ENCODE results near the gene FOXA3. TPM values are rescaled to one million over a fixed set of nuclear protein-coding genes. Genes with fewer than 3 reads are reported as not detected.

FOXA3 gene
- total and polyA plus RNA-seq, 2 experiments from 2014 or later: 1.6 to 1.9 TPM

GRCh38 chr19:45852145-45852750, 11.9 kb upstream of the FOXA3 start:
- H3K4me1 ChIP-seq (ENCODE audit: low read depth): no peaks in the 10 kb centered on the region
- H3K9me3 ChIP-seq (ENCODE audit: low read depth): no peaks in the 10 kb centered on the region
- DNase-seq (ENCODE audit: low read depth in 1 of 2, low spot score in 1 of 2): no peak
- peaks cover 41% of the 10 kb centered on the region for H3K36me3 ChIP-seq
- no peak for TF ChIP-seq CTCF (IDR thresholded peaks at IDR 0.05; ENCODE audit: low read depth, low read length)
- H3K27me3 ChIP-seq: no peaks in the 10 kb centered on the region
- no peak overlapping the region for H3K27ac ChIP-seq
- H3K4me3 ChIP-seq: no peak overlapping the region

- no peak for TF ChIP-seq CTCF (IDR thresholded peaks at IDR 0.05; ENCODE audit: low read depth, low read length)
- H3K4me1 ChIP-seq (ENCODE audit: low read depth): no peaks in the 10 kb centered on the region
- H3K27ac ChIP-seq: no peak overlapping the region
- H3K4me3 ChIP-seq: no peak overlapping the region
- H3K9me3 ChIP-seq (ENCODE audit: low read depth): no peaks in the 10 kb centered on the region
- H3K27me3 ChIP-seq: no peaks in the 10 kb centered on the region
- H3K36me3 ChIP-seq: peaks cover 33% of the 10 kb centered on the region
- no peak for DNase-seq (ENCODE audit: low read depth in 1 of 2, low spot score in 1 of 2)
These were observed 11.1 kb upstream of the FOXA3 start for GRCh38 chr19:45852983-45853382.

GRCh38 chr19:45854167-45854778, 9.9 kb upstream of the FOXA3 start:
- DNase-seq (ENCODE audit: low read depth in 1 of 2, low spot score in 1 of 2): no peak
- H3K36me3 ChIP-seq: peaks cover 27% of the 10 kb centered on the region
- no peak overlapping the region for H3K27ac ChIP-seq
- no peaks in the 10 kb centered on the region for H3K9me3 ChIP-seq (ENCODE audit: low read depth)
- no peak overlapping the region for H3K4me3 ChIP-seq
- H3K27me3 ChIP-seq: no peaks in the 10 kb centered on the region
- TF ChIP-seq CTCF (IDR thresholded peaks at IDR 0.05; ENCODE audit: low read depth, low read length): no peak
- H3K4me1 ChIP-seq (ENCODE audit: low read depth): no peaks in the 10 kb centered on the region

GRCh38 chr19:45860359-45861259, 3.5 kb upstream of the FOXA3 start:
- no peaks in the 10 kb centered on the region for H3K4me1 ChIP-seq (ENCODE audit: low read depth)
- no peak for TF ChIP-seq CTCF (IDR thresholded peaks at IDR 0.05; ENCODE audit: low read depth, low read length)
- no peaks in the 10 kb centered on the region for H3K9me3 ChIP-seq (ENCODE audit: low read depth)
- H3K27ac ChIP-seq: no peak overlapping the region
- H3K4me3 ChIP-seq: no peak overlapping the region
- no peak for DNase-seq (ENCODE audit: low read depth in 1 of 2, low spot score in 1 of 2)
- no peaks in the 10 kb centered on the region for H3K36me3 ChIP-seq
- no peaks in the 10 kb centered on the region for H3K27me3 ChIP-seq

GRCh38 chr19:45862271-45862563, 1.9 kb upstream of the FOXA3 start:
- no peaks in the 10 kb centered on the region for H3K36me3 ChIP-seq

More at GRCh38 chr19:45862271-45862563, 1.9 kb upstream of the FOXA3 start:
- peak overlapping the region; percentile 80 for H3K4me3 ChIP-seq
- no peaks in the 10 kb centered on the region for H3K9me3 ChIP-seq (ENCODE audit: low read depth)
- H3K27me3 ChIP-seq: no peaks in the 10 kb centered on the region
- DNase-seq (ENCODE audit: low read depth in 1 of 2, low spot score in 1 of 2): no peak
- peak overlapping the region; percentile 82 for H3K27ac ChIP-seq
- no peaks in the 10 kb centered on the region for H3K4me1 ChIP-seq (ENCODE audit: low read depth)
- no peak for TF ChIP-seq CTCF (IDR thresholded peaks at IDR 0.05; ENCODE audit: low read depth, low read length)

All from cardiac muscle cell (in vitro differentiated cells and primary cell).